GM20000 (cell line): ENCODE data around the gene PEX11A.

Source experiments
- DNase-seq: peaks from one replicate; pipeline ENCODE4 v3.0.0; 2012; ENCODE audit warnings: low spot score
- CTCF ChIP-seq: IDR thresholded peaks from 2 replicates; pipeline ENCODE4 v1.5.1; 2012; ENCODE audit warnings: mild to moderate bottlenecking, control low read depth; ENCODE audit errors: extremely low read depth, missing control alignments

PEX11A gene

GRCh38 chr15:89690276-89691218, at the start of gene PEX11A, which contains the start of gene WDR93:
PEX11A (minus strand) TSS chr15:89690754; CDS start chr15:89690632, 122 bp downstream.
WDR93 (plus strand) TSS chr15:89690811; CDS start chr15:89701747, 10,936 bp downstream.
- DNase-seq, result peak; percentile 84
- TF ChIP-seq CTCF, result no peak

- TF ChIP-seq CTCF, result peak; percentile 88
- peak; percentile 82 for DNase-seq
These were observed 49.6 kb upstream of the PEX11A start for GRCh38 chr15:89740137-89740536.

GRCh38 chr15:89735773-89736172, 45.2 kb upstream of the PEX11A start:
- DNase-seq, result no peak
- TF ChIP-seq CTCF, result no peak

GRCh38 chr15:89732451-89733172, 42.1 kb upstream of the PEX11A start:
- no peak for TF ChIP-seq CTCF
- DNase-seq, result no peak

GRCh38 chr15:89731275-89731674, 40.7 kb upstream of the PEX11A start:
- no peak for DNase-seq
- TF ChIP-seq CTCF, result no peak

GRCh38 chr15:89728254-89728653, 37.7 kb upstream of the PEX11A start:
- no peak for TF ChIP-seq CTCF
- DNase-seq, result no peak

- no peak for TF ChIP-seq CTCF
- DNase-seq, result no peak
These were observed 34.5 kb upstream of the PEX11A start for GRCh38 chr15:89725064-89725463.
